HG03095 (cell line): ENCODE measurements around the gene PHAF1.
"Not testable (repeated sequence)": the region's sequence is repeated elsewhere in the genome, so short reads cannot be mapped to it uniquely, and the experiment has no call there.

Experiments
- ATAC-seq: cut with Tn5 transposase; IDR thresholded peaks from one replicate; pipeline ENCODE4 v1.9.1; 2021; ENCODE audit warnings: moderate library complexity; ENCODE audit not compliant: unreplicated experiment

Gene PHAF1

DNA sequence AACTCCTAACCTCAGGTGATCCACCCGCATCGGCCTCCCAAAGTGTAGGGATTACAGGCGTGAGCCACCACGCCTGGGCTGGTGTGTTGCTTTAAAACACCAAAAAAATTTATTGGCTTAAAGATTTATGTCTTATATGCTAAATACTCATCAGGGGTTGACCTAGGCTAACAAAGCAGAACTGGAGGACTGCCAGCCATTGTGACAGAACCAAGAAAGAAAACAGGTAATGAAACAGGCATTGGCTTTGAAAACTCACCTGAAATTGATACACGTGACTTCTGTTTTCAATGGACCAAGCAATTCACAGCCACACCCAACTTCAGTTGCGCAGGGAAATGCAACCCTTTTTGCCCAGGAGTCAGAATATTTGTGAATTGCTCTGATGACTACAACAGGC lies 4.9 kb upstream of the PHAF1 start:
- ATAC-seq, result no peak

GRCh38 chr16:67105246-67105645 lies 4.5 kb upstream of the PHAF1 start:
- no peak for ATAC-seq

DNA sequence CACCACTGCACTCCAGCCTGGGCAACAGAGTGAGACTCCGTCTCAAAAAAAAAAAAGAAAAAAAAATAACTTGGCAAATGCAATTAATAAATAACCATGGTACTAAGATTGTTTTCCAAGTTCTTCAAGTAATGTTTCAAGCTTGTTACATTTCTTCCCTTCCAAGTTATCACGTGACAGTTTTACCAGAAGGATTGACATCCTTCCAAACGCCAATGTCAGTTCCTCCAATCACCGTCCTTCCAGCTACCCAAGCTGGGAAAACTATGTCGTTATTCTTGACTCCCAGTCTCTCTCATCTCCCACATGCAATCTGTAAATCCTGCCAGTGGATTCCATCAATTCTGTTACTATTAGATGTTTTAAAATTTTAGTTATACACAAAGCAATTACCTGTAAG lies 3.9 kb upstream of the PHAF1 start:
- no peak for ATAC-seq

DNA sequence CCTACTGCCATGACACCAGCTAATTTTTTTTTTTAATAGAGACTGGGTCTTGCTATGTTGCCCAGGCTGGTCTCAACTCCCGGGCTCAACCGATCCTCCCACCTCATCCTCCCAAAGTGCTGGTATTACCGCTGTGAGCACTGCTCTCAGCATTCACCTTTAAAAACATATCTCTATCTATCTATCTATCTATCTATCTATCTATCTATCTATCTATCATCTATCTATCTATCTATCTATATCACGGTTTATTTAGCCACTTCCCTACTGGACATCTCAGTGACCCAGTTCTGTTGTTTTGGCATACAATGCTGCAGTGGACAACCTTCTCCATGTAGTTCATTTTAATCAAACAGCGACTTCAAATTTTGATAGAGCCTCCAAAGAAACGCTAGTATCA lies 1.3 kb upstream of the PHAF1 start:
- no peak for ATAC-seq

DNA sequence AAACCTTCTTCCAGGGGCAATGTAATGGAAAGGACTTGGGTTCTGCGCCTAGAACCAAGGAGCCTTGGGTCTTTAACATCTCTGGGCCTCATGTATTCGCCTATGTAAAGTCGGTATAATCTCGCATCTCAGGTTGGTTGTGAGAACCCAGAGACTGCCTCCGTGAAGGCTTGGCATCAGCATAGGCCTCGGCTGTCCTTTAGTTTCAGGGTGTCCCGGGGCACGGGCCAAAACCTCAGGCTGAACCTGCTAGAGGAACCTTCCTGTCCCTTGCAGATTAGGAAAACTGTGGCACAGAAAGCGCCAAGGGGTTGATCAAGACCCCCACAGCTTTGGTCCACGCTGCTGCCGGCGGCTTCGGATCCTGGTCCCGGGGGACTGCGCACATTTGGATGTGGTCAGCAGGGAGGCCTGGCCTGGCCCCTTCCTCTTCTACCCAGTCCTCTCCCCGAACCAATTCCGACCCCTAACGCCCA lies 772 bp upstream of the PHAF1 start:
- ATAC-seq, result no peak

DNA sequence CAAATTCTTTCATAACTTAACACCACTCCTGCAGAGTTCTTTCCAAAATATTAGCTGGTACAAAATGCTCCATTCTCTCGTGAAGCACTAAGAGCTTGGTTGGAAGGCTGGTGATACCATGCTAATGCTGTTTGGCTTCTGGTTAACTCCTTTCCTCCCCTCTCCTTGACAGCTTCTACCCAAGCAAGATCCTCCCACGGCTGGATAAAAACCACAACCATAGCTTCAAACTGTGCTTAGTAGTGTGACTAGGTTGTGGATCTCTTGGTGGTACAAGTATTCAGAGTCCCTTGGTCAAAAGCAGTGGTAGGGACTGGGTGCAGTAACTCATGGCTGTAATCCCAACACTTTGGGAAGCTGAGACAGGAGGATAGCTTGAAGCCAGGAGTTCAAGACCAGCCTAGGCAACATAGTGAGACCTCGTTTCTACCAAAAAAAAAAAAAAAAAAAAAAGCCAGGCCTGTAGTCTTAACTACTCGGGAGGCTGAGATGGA lies 2.3 kb downstream of the PHAF1 start:
- ATAC-seq, result no peak

- ATAC-seq, result no peak
Observed at GRCh38 chr16:67112591-67113399, 3.1 kb downstream of the PHAF1 start.

GRCh38 chr16:67114793-67115192 lies 5.1 kb downstream of the PHAF1 start:
- ATAC-seq, result no peak

DNA sequence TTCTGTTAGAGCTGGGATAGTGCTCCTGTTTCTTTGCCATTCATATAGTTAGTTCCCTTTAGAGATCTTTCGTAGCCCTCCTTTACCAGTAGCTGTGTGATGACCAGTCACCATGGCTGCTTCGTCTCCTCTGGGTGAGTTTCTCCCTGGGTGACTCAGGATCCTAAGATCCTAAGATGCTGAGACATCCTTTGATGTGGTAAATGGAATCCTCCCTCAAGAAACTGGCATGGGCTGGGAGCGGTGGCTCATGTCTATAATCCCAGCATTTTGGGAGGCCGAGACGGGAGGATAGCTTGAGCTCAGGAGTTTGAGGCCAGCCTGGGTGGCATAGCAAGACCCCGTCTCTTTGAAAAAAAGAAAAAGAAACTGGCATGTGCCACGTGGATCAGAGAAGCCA lies 5.9 kb downstream of the PHAF1 start:
- no peak for ATAC-seq

DNA sequence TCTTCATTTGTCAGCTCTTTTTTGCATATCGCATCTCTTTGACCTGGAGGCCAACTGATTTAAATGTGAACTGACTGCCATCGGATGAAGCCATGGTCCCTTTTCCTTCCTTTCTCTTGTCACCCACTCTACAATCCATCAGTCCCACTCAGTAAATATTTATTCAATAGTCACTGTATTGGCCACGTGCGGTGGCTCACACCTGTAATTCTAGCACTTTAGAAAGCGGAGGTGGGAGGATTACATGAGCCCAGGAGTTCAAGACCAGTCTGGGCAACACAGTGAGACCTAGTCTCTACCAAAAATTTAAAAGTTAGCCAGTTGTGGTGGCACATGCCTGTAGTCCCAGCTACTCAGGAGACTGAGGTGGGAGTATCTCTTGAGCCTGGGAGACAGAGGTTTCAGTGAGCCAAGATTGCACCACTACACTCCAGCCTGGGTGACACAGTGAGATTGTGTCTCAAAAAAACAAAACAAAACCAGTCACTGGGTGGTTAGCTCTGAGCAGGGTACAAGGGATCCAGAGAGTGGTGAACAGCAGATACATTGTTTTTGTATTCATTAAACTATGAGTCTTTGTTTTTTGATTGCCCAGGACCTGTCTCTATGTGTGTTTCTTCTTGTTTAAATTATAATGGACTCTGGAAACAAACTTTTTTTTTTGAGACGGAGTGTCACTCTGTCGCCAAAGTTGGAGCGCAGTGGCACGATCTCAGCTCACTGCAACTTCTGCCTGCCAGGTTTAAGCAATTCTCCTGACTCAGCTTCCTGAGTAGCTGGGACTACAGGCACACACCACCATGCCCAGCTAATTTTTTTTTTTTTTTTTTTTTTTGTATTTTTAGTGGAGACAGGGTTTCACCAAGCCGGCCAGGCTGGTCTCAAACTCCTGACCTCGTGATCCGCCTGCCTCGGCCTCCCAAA lies 6.9 kb downstream of the PHAF1 start:
- ATAC-seq, result no peak

- ATAC-seq, result no peak
Observed at GRCh38 chr16:67117716-67118115, 8.0 kb downstream of the PHAF1 start.

DNA sequence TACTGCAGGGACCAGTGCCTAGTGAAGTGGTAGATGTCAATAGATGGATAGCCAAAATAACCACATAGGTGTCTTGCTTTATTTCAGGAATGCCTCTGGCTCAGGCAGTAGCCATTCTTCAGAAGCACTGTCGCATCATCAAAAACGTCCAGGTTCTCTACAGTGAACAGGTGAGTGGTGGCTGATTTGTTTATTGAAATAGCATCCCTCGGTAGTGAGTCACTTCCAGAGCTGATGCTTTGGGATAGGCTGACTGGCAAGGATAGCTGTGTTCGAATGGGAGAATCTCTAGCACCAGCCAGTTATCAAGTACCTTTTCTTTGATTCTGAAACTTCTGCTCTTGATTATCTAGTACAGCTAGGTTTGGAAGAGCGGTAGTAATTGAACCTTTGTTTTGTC lies 10.3 kb downstream of the PHAF1 start:
- no peak for ATAC-seq

DNA sequence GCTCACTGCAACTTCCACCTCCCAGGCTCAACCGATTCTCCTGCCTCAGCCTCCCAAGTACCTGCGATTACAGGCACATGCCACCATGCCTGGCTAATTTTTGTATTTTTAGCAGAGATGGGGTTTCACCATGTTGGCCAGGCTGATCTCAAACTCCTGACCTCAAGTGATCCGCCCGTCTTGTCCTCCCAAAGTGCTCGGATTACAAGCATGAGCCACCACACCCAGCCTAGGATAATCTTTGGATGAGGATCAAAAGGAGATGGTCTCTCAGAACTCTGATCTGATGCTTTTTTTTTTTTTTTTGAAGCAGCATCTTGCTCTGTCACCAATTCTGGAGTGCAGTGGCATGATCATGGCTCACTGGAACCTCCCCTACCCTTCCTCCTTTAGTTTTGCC lies 13.1 kb downstream of the PHAF1 start:
- ATAC-seq, result not testable (repeated sequence)

- ATAC-seq, result no peak
Observed at GRCh38 chr16:67128417-67128816, 18.7 kb downstream of the PHAF1 start.

- ATAC-seq, result no peak
Observed at GRCh38 chr16:67128887-67129286, 19.1 kb downstream of the PHAF1 start.

- no peak for ATAC-seq
Observed at GRCh38 chr16:67129422-67129821, 19.7 kb downstream of the PHAF1 start.

DNA sequence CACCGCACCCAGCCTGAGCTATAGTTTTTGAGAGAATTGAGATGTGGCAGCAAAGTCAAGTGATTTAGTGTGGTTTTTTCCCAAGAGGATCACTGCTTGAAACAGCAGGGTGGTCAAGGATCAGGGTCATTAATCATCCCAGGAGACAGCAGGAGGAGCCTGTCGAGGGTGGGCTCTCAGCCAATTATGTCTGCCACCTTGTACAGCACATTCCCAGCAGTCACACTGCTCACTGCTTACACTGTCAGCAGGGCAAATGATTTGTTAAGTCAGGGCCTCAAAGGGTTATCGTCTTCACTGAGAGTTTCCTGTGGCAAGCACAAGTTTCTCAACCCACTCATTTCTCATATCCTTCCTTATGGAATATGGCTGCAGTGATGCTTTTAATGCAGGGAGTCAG lies 27.9 kb downstream of the PHAF1 start:
- no peak for ATAC-seq

- ATAC-seq, result no peak
Observed at GRCh38 chr16:67141391-67141790, 31.6 kb downstream of the PHAF1 start.

- no peak for ATAC-seq
Observed at GRCh38 chr16:67142342-67142741, 32.6 kb downstream of the PHAF1 start.

GRCh38 chr16:67144943-67145342 lies 35.2 kb downstream of the PHAF1 start:
- no peak for ATAC-seq

- ATAC-seq, result no peak
Observed at GRCh38 chr16:67145746-67146145, 36.0 kb downstream of the PHAF1 start.
